Measurements from ENCODE around the gene SYT1. TPM values are rescaled to one million over a fixed set of nuclear protein-coding genes. Genes with fewer than 3 reads are reported as not detected.

SYT1 gene
- total and polyA plus RNA-seq, 2 donors (not counting 1 experiment from before 2014, with no cell fraction given): 0.60 to 1.3 TPM

GRCh38 chr12:78820946-78821345, 43.6 kb upstream of the SYT1 start:
- ChIA-PET CTCF (no interaction called here), POLR2A (no interaction called here)
- H3K4me2 ChIP-seq (replicated peaks; ENCODE audit: low read depth, low read length, poor library complexity, severe bottlenecking): no peak overlapping the region
- no peaks in the 10 kb centered on the region for H3K27me3 ChIP-seq (replicated peaks in 1 of 4; ENCODE audit: control extremely low read depth in 1 of 4, control insufficient read depth in 3 of 4, insufficient read depth in 4 of 4, low read length in 3 of 4)
- H2AFZ ChIP-seq (ENCODE audit: insufficient read depth, low read depth, low read length, poor library complexity, severe bottlenecking): no peak overlapping the region
- H3K27ac ChIP-seq (ENCODE audit: low read length in 2 of 2): no peak overlapping the region
- no peak overlapping the region for H3K9ac ChIP-seq (ENCODE audit: low read length)
- H3K4me1 ChIP-seq (ENCODE audit: control insufficient read depth in 2 of 2, insufficient read depth in 2 of 2, low read length in 2 of 2): no peaks in the 10 kb centered on the region
- whole genome bisulfite sequencing (ENCODE audit: insufficient coverage): 83% methylated on average over 2 of the region's 2 CpGs
- TF ChIP-seq CTCF (IDR thresholded peaks at IDR 0.05) (no peak), EZH2 (IDR thresholded peaks at IDR 0.05; ENCODE audit: borderline replicate concordance, insufficient read depth, low read depth, low read length, poor library complexity, severe bottlenecking) (no peak)
- no peak overlapping the region for H3K27ac Mint-ChIP-seq
- no peaks in the 10 kb centered on the region for H3K9me3 ChIP-seq (ENCODE audit: control extremely low read depth in 1 of 3, control insufficient read depth in 2 of 3, insufficient read depth in 1 of 3, low read length in 2 of 3)
- no peaks in the 10 kb centered on the region for H4K20me1 ChIP-seq (ENCODE audit: control insufficient read depth, insufficient read depth, low read length, poor library complexity, severe bottlenecking)
- no peaks in the 10 kb centered on the region for H3K27me3 Mint-ChIP-seq
- no peaks in the 10 kb centered on the region for H3K4me1 Mint-ChIP-seq
- H3K9me3 Mint-ChIP-seq (ENCODE audit: insufficient read depth): no peaks in the 10 kb centered on the region
- no peak overlapping the region for H3K4me3 Mint-ChIP-seq
- no peak for ATAC-seq (ENCODE audit: low read depth)
- H3K36me3 ChIP-seq (replicated peaks in 1 of 2; ENCODE audit: control extremely low read depth in 1 of 2, control insufficient read depth in 1 of 2, extremely low read depth in 1 of 2, insufficient read depth in 2 of 2, low read length in 1 of 2): no peaks in the 10 kb centered on the region
- DNase-seq: no peak
- H3K4me3 ChIP-seq (ENCODE audit: control extremely low read depth in 1 of 5, extremely low read depth in 1 of 5, insufficient read depth in 1 of 5, low read depth in 2 of 5, low read length in 4 of 5): no peak overlapping the region
- H3K79me2 ChIP-seq (ENCODE audit: control insufficient read depth, insufficient read depth, low read length): no peaks in the 10 kb centered on the region
- intact Hi-C loops (cut with micrococcal nuclease): no loop called here

GRCh38 chr12:78824918-78825317, 39.7 kb upstream of the SYT1 start:
- Histone ChIP-seq H3K4me1 (ENCODE audit: control insufficient read depth in 2 of 2, insufficient read depth in 2 of 2, low read length in 2 of 2) (no peaks in the 10 kb centered on the region), H3K4me2 (replicated peaks; ENCODE audit: low read depth, low read length, poor library complexity, severe bottlenecking) (no peak overlapping the region), H3K79me2 (ENCODE audit: control insufficient read depth, insufficient read depth, low read length) (no peaks in the 10 kb centered on the region), H2AFZ (ENCODE audit: insufficient read depth, low read depth, low read length, poor library complexity, severe bottlenecking) (no peak overlapping the region), H3K36me3 (replicated peaks in 1 of 2; ENCODE audit: control extremely low read depth in 1 of 2, control insufficient read depth in 1 of 2, extremely low read depth in 1 of 2, insufficient read depth in 2 of 2, low read length in 1 of 2) (no peaks in the 10 kb centered on the region), H3K9ac (ENCODE audit: low read length) (no peak overlapping the region), H3K27me3 (replicated peaks in 1 of 4; ENCODE audit: control extremely low read depth in 1 of 4, control insufficient read depth in 3 of 4, insufficient read depth in 4 of 4, low read length in 3 of 4) (no peaks in the 10 kb centered on the region), H3K9me3 (ENCODE audit: control extremely low read depth in 1 of 3, control insufficient read depth in 2 of 3, insufficient read depth in 1 of 3, low read length in 2 of 3) (no peaks in the 10 kb centered on the region), H4K20me1 (ENCODE audit: control insufficient read depth, insufficient read depth, low read length, poor library complexity, severe bottlenecking) (no peaks in the 10 kb centered on the region), H3K4me3 (ENCODE audit: control extremely low read depth in 1 of 5, extremely low read depth in 1 of 5, insufficient read depth in 1 of 5, low read depth in 2 of 5, low read length in 4 of 5) (no peak overlapping the region), H3K27ac (ENCODE audit: low read length in 2 of 2) (no peak overlapping the region)
- no peaks in the 10 kb centered on the region for H3K4me1 Mint-ChIP-seq
- no peak overlapping the region for H3K27ac Mint-ChIP-seq
- intact Hi-C loops (cut with micrococcal nuclease): no loop called here
- no peak overlapping the region for H3K4me3 Mint-ChIP-seq
- no peaks in the 10 kb centered on the region for H3K9me3 Mint-ChIP-seq (ENCODE audit: insufficient read depth)
- POLR2A ChIA-PET: no interaction called here
- no peaks in the 10 kb centered on the region for H3K27me3 Mint-ChIP-seq
- CTCF ChIA-PET: no interaction called here
- ATAC-seq (ENCODE audit: low read depth): no peak
- no peak for DNase-seq
- no peak for TF ChIP-seq EZH2 (IDR thresholded peaks at IDR 0.05; ENCODE audit: borderline replicate concordance, insufficient read depth, low read depth, low read length, poor library complexity, severe bottlenecking)
- no peak for TF ChIP-seq CTCF (IDR thresholded peaks at IDR 0.05)

All from B cell (primary cell).